Measurements from ENCODE around the gene PDE4D.

PDE4D gene

GRCh38 chr5:59197911-59198310, 695.6 kb downstream of the PDE4D start:
- Histone ChIP-seq H3K4me3 (ENCODE audit: low read length) (no peak overlapping the region), H3K9ac (ENCODE audit: low read length) (no peak overlapping the region), H3K36me3 (replicated peaks; ENCODE audit: insufficient read depth, low read length) (no peaks in the 10 kb centered on the region)

GRCh38 chr5:59193616-59194319, 699.8 kb downstream of the PDE4D start:
- no peak for DNase-seq
- Histone ChIP-seq H3K27me3 (replicated peaks; ENCODE audit: insufficient read depth, low read length) (no peaks in the 10 kb centered on the region), H3K27ac (ENCODE audit: low read length) (no peak overlapping the region), H3K4me3 (ENCODE audit: low read length) (no peak overlapping the region), H3F3A (ENCODE audit: insufficient read depth, low read length) (no peaks in the 10 kb centered on the region), H3K9me3 (replicated peaks; ENCODE audit: insufficient read depth, low read length) (no peaks in the 10 kb centered on the region), H4K20me1 (ENCODE audit: insufficient read depth, low read length) (no peaks in the 10 kb centered on the region), H3K4me1 (ENCODE audit: low read length) (0 out of 2 replicates have a peak, but pooled peaks cover under 1% of the 10 kb centered on the region), H2AFZ (ENCODE audit: low read length) (no peak overlapping the region), H3K4me2 (ENCODE audit: low read depth, low read length) (no peak overlapping the region), H3K9me2 (replicated peaks; ENCODE audit: insufficient read depth, low read length) (no peaks in the 10 kb centered on the region), H3K79me2 (ENCODE audit: low read length) (no peaks in the 10 kb centered on the region), H3K36me3 (replicated peaks; ENCODE audit: insufficient read depth, low read length) (no peaks in the 10 kb centered on the region), H3K9ac (ENCODE audit: low read length) (no peak overlapping the region)
- TF ChIP-seq CTCF (IDR thresholded peaks at IDR 0.05; ENCODE audit: low read length) (no peak), EZH2 (optimal IDR thresholded peaks at IDR 0.05; ENCODE audit: low read depth, low read length) (no peak), EZH2phosphoT487 (IDR thresholded peaks at IDR 0.05; ENCODE audit: low read length) (no peak)

More at GRCh38 chr5:59197911-59198310, 695.6 kb downstream of the PDE4D start:
- Histone ChIP-seq H3F3A (ENCODE audit: insufficient read depth, low read length) (peaks cover 6% of the 10 kb centered on the region), H4K20me1 (ENCODE audit: insufficient read depth, low read length) (no peaks in the 10 kb centered on the region), H3K4me2 (ENCODE audit: low read depth, low read length) (no peak overlapping the region), H3K4me1 (ENCODE audit: low read length) (no peaks in the 10 kb centered on the region), H3K9me2 (replicated peaks; ENCODE audit: insufficient read depth, low read length) (no peaks in the 10 kb centered on the region), H3K9me3 (replicated peaks; ENCODE audit: insufficient read depth, low read length) (no peaks in the 10 kb centered on the region), H2AFZ (ENCODE audit: low read length) (no peak overlapping the region), H3K79me2 (ENCODE audit: low read length) (no peaks in the 10 kb centered on the region), H3K27me3 (replicated peaks; ENCODE audit: insufficient read depth, low read length) (no peaks in the 10 kb centered on the region), H3K27ac (ENCODE audit: low read length) (no peak overlapping the region)
- DNase-seq = no peak
- TF ChIP-seq EZH2phosphoT487 (IDR thresholded peaks at IDR 0.05; ENCODE audit: low read length) (no peak), EZH2 (optimal IDR thresholded peaks at IDR 0.05; ENCODE audit: low read depth, low read length) (no peak), CTCF (IDR thresholded peaks at IDR 0.05; ENCODE audit: low read length) (no peak)

GRCh38 chr5:59190746-59191145, 702.8 kb downstream of the PDE4D start:
- Histone ChIP-seq H3K9me2 (replicated peaks; ENCODE audit: insufficient read depth, low read length) (no peaks in the 10 kb centered on the region), H3K79me2 (ENCODE audit: low read length) (no peaks in the 10 kb centered on the region), H3K27ac (ENCODE audit: low read length) (no peak overlapping the region), H3K36me3 (replicated peaks; ENCODE audit: insufficient read depth, low read length) (no peaks in the 10 kb centered on the region), H2AFZ (ENCODE audit: low read length) (no peak overlapping the region), H4K20me1 (ENCODE audit: insufficient read depth, low read length) (no peaks in the 10 kb centered on the region), H3F3A (ENCODE audit: insufficient read depth, low read length) (no peaks in the 10 kb centered on the region), H3K4me2 (ENCODE audit: low read depth, low read length) (no peak overlapping the region), H3K4me1 (ENCODE audit: low read length) (0 out of 2 replicates have a peak, but pooled peaks cover 3% of the 10 kb centered on the region), H3K27me3 (replicated peaks; ENCODE audit: insufficient read depth, low read length) (no peaks in the 10 kb centered on the region), H3K9me3 (replicated peaks; ENCODE audit: insufficient read depth, low read length) (no peaks in the 10 kb centered on the region), H3K4me3 (ENCODE audit: low read length) (no peak overlapping the region), H3K9ac (ENCODE audit: low read length) (no peak overlapping the region)
- TF ChIP-seq CTCF (IDR thresholded peaks at IDR 0.05; ENCODE audit: low read length) (no peak), EZH2phosphoT487 (IDR thresholded peaks at IDR 0.05; ENCODE audit: low read length) (no peak)
- DNase-seq = no peak

Measured in MM.1S (cell line).